Stimulated activated CD4-positive, alpha-beta T cell treated with anti-CD3 and anti-CD28 coated beads, Interleukin-1b, Interleukin-23, amount 100 ng/mL, for 24 hours (primary cell): ENCODE data around the gene DDX53.

Experiments used
- DNase-seq, 4 experiments: peaks; one replicate each; pipeline ENCODE4 v3.0.0-alpha.2; 2020; ENCODE audit warnings: low read depth in 4 of 4, low spot score in 1 of 4

Gene DDX53

GRCh38 chrX:23048806-23049573, 49.2 kb downstream of the DDX53 start:
- no peak for DNase-seq

GRCh38 chrX:23052324-23052723, 52.6 kb downstream of the DDX53 start:
- DNase-seq = no peak
